G401 (cell line): ENCODE data around the gene USP43. TPM values are rescaled to one million over a fixed set of nuclear protein-coding genes. Genes with fewer than 3 reads are reported as not detected.
"Not testable (repeated sequence)": the region's sequence is repeated elsewhere in the genome, so short reads cannot be mapped to it uniquely, and the experiment has no call there.

ENCODE experiments used
- DNase-seq: peaks from one replicate; pipeline ENCODE4 v3.0.0-alpha.2; 2015; ENCODE audit warnings: low spot score
- in situ Hi-C: cut with HindIII; loops from 2 replicates; pipeline ENCODE4 v1.10.0; 2016; ENCODE audit warnings: low sequenced_read_pairs, mixed read lengths
- total RNA-seq: library from RNA; depleted of rRNA; stranded (reverse); fragments of >200 nt; shearing (Covaris generic); gene quantifications from 2 replicates; pipeline ENCODE4 v1.2.3, GENCODE V29; 2014; rRNA removed

USP43 gene, protein sequence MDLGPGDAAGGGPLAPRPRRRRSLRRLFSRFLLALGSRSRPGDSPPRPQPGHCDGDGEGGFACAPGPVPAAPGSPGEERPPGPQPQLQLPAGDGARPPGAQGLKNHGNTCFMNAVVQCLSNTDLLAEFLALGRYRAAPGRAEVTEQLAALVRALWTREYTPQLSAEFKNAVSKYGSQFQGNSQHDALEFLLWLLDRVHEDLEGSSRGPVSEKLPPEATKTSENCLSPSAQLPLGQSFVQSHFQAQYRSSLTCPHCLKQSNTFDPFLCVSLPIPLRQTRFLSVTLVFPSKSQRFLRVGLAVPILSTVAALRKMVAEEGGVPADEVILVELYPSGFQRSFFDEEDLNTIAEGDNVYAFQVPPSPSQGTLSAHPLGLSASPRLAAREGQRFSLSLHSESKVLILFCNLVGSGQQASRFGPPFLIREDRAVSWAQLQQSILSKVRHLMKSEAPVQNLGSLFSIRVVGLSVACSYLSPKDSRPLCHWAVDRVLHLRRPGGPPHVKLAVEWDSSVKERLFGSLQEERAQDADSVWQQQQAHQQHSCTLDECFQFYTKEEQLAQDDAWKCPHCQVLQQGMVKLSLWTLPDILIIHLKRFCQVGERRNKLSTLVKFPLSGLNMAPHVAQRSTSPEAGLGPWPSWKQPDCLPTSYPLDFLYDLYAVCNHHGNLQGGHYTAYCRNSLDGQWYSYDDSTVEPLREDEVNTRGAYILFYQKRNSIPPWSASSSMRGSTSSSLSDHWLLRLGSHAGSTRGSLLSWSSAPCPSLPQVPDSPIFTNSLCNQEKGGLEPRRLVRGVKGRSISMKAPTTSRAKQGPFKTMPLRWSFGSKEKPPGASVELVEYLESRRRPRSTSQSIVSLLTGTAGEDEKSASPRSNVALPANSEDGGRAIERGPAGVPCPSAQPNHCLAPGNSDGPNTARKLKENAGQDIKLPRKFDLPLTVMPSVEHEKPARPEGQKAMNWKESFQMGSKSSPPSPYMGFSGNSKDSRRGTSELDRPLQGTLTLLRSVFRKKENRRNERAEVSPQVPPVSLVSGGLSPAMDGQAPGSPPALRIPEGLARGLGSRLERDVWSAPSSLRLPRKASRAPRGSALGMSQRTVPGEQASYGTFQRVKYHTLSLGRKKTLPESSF
- total RNA-seq = 2.8 and 3.0 TPM in 2 replicates

DNA sequence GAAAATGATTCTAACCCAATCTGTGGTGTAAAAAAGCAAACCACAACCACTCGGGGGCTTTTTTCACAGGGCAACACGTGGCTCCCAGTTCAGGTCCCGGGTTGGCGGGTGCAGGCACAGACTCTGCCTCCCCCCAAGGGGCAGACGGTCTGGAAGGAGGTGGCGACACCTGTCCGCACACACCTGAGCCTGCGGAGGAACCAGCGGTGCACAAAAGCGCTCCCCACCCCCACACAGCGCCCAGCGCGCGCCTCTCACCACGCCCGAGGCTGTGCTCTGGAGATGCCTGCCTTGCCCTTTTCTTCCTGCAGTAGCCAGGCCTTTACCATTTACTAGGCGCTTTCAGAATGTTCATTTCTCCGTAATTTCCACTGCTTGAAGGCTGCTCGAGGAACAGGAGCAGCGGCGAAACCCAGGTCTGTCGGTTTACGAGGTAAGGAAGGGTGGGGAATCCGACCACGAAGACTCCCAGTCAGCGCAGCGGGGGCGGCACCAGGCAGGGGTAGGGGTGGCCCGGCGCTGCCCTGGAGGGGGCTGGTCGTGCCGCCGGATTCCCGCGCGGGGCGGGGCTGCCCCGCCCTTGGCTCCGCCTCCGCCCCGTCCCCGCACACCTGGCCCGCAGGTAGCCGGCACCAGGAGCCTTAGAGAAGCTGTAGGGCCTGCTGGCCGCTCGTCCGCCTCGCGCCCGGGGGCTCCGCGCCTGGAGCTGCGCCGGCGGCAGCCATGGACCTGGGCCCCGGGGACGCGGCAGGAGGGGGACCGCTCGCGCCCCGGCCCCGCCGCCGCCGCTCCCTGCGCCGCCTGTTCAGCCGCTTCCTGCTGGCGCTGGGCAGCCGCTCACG is at the start of gene USP43:
Gene USP43 (plus strand): TSS at position 608 of the 842 bp plus-strand sequence. CDS start 116 bp downstream, at position 724.
- peak; percentile 13 for DNase-seq
- in situ Hi-C loops = no loop called here

DNA sequence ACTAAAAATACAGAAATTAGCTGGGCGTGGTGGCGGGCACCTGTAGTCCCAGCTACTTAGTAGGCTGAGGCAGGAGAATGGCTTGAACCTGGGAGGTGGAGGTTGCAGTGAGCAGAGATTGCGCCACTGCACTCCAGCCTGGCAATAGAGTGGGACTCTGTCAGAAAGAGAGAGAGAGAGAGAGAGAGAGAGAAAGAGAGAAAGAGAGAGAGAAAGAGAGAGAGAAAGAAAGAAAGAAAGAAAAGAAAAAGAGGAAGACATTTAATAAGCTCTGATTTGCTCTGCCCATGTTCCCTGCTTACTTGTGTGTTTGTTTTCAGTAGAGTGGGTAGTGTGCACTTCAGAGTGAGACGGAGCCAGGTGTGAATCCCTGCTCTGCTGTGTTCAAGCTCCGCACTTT is 47.7 kb upstream of the USP43 start:
- in situ Hi-C loops, DNase-seq: not testable (repeated sequence)

DNA sequence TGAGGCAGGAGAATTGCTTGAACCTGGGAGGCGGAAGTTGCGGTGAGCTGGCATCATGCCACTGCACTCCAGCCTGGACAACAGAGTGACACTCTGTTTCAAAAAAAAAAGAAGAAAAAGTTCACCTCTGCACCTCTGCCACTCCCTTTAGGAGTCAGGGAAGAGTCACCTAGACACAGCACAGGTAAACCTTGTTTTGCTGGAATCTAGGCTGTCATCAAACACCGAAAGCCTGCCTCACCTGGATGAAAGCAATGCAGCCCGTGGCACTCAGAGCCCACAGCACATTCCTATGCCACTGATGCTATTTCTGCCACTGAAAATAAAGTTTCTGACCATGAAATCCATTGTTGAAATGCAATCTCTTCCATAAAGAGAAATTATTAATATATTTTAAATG is 46.7 kb upstream of the USP43 start:
- in situ Hi-C loops = no loop called here

DNA sequence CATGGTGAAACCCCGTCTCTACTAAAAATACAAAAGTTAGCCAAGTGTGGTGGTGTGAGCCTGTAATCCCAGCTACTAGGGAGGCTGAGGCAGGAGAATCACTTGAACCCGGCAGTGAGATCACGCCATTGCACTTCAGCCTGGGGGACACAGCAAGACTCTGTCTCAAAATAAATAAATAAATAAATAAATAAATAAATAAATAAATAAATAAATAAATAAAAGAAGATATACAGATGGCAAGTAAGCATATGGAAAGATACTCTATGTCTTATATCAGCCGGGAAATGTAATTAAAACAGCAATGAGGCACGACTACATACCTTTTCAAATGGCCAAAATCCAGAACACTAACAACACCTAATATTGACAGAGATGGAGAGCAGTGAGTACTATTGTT is 40.7 kb upstream of the USP43 start:
- in situ Hi-C loops, DNase-seq: not testable (repeated sequence)

More for the DNA sequence above, 46.7 kb upstream of the USP43 start:
- no peak for DNase-seq

DNA sequence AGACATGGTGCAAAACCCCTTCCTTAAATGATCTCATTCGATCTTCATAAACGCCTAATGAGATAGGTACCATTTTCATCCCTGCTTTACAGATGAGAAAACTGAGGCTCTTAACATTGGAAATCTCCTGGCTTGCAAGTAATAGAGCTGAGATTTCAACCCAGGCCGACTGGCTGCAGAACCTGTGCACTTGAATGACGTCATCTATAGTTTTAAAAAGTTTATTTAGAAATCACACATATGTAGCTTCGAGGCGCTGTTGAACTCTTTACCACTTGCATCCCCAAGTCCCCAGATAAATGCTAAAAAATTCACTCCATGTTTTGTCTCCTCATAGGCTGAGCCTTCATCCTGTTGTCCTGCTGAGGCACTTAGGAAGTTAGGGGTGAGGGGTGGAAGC is 38.9 kb upstream of the USP43 start:
- no peak for DNase-seq
- in situ Hi-C loops = no loop called here

DNA sequence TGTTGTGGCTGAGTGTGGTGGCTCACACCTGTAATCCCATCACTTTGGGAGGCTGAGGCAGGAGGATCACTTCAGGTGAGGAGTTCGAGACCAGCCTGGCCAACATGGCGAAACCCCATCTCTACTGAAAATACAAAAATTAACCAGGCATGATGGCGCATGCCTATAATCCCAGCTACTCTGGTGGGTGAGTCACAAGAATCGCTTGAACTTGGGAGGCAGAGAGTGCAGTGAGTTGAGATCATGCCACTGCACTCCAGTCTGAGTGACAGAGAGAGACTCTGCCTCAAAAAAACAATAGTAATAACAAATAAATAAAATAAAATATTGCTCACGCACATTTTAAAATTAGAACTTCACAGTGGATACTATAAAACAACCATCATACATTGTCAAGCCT is 38.3 kb upstream of the USP43 start:
- in situ Hi-C loops, DNase-seq: not testable (repeated sequence)

DNA sequence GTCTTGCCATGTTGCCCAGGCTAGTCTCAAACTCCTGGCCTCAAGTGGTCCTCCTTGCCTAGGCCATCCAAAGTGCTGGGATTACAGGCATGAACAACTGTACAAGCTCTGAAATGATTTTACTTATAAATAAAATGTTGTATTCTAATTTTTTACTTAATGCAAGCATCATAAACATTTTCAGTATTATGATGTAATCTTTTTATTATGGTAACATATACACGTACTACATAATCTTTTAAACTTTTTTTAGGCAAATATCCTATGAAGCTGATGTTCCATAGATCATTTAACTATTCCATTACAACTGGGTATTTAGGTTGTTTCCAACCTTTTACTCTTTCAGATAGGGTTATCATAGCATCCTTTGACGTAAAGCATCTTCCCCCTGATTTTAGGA is 33.8 kb upstream of the USP43 start:
- in situ Hi-C loops = no loop called here
- no peak for DNase-seq

DNA sequence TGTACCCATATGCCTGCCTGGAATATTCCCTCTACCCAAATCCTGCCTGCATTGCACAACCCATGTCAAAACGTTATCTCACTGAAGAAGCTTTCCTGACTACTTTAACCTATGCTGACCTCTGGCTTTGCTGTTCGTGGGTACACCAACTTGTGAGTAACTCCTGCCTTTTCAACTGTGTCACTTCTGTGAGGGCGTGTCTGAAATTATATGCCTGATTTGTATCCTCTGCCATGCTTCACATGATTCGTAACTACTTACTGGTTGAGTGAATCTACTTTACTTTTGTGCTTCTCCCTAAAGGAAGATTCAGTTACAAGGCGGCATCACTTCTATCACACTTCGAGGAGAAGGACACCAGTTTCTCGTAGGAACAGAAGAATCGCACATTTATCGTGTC is 33.3 kb upstream of the USP43 start:
- DNase-seq = no peak
- in situ Hi-C loops = no loop called here

DNA sequence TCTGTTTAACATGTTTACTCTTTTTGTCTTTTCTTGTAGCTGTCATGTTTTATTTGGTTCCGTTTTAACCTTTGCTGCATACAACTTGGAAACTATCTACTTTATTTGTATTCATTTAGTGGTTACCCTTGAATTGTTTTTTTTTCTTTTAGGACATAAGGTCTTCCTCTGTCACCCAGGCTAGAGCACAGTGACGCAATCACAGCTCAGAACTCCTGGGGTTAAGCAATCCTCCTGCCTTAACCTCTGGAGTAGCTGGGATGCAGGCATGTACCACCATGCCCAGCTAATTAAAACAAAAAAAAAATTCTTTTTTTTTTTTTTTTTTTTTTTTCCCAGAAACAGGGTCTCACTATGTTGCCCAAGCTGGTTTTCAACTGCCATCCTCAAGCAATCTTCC is 29.8 kb upstream of the USP43 start:
- DNase-seq = no peak
- in situ Hi-C loops = no loop called here

DNA sequence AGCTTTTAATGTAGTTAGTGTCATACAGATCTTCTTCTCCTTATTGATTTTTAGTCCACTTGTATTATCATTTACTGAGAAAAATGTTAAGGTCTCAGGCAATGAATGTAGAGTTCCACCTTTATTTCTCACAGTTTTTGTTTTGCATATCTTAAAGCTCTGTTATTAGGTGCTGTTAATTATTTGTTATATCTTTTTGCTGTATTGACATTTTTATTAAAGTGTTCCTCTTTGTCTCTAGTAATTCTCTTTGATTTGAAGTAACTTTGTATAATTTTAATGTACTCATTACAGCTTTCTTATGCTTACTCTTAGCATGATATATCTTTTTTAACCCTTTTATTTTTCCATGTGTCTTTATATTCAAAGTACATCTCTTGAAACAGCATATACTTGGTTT is 22.4 kb upstream of the USP43 start:
- DNase-seq = no peak
- in situ Hi-C loops = no loop called here

DNA sequence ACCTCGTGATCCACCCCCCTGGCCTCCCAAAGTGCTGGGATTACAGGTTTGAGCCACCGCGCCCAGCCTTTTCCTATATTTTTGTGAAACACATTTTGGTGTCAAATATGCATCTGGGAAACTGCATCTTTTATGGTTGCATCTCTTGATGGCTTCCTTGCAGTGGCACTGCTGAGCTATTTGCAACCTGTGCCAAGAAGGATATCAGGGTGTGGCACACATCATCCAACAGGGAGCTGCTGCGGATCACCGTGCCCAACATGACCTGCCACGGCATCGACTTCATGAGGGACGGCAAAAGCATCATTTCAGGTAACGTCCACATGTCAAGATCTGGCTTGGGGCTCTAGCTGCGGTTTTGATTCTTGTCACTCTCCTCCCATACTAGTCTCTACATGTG is 16.8 kb upstream of the USP43 start:
- in situ Hi-C loops = no loop called here
- DNase-seq = no peak

DNA sequence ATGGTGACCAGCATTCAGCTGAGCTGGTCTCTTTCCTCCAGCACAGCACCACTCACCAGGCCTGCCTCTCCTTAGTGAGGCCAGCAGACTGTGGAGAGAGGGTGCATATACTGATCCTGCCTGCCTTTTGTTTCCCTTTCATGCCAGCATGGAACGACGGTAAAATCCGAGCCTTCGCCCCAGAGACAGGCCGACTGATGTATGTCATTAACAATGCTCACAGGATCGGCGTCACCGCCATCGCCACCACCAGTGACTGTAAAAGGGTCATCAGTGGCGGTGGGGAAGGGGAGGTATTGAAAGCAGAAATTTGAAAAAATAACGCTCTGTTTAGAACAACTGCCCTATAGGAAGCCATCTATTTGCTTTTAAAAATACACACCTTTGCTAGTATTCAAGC is 12.6 kb upstream of the USP43 start:
- in situ Hi-C loops = no loop called here
- DNase-seq = no peak

DNA sequence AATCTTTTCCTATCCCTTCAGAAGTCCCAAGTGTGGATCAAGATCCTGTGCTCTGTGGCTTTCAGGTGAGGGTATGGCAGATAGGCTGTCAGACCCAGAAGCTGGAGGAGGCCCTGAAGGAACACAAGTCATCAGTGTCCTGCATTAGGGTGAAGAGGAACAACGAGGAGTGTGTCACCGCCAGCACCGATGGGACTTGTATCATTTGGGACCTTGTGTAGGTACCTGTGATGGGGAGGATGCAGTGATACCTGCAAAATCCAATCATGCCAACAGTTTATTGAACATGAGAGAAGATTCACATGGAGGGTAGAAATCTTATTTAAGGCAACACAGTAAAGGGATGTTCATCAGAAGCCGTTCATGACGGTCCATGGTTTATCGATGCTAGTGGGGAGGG is 10.0 kb upstream of the USP43 start:
- in situ Hi-C loops = no loop called here
- no peak for DNase-seq

DNA sequence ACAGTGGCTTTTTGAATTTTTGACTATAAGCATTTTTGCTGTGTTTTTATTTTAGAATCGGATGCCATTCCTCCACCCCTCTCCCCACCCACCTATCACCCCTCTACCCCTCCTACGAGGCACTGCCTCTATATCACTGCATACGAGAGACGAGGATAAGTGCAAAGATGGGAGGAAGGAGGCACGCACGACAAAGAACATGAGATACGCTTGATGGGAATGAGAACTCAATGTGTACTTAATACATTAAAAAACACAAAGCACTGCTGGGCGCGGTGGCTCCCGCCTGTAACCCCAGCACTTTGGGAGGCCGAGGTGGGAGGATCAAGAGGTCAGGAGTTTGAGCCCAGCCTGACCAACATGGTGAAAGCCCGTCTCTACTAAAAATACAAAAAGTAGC is 8.8 kb upstream of the USP43 start:
- in situ Hi-C loops = no loop called here
- DNase-seq = no peak

DNA sequence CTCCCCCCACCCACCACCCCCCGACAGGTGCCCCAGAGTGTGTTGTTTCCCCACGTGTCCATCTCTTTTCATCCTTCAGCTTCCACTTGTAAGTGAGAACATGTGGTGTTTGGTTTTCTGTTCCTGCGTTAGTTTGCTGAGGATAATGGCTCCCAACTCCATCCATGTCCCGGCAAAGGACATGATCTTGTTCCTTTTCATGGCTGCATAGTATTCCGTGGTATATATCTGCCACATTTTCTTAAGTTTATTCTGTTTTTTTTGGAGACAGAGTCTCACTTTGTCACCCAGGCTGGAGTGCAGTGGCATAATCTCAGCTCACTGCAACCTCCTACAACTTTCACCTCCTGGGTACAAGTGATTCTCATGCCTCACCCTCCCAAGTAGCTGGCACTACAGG is 4.9 kb upstream of the USP43 start:
- in situ Hi-C loops, DNase-seq: not testable (repeated sequence)

DNA sequence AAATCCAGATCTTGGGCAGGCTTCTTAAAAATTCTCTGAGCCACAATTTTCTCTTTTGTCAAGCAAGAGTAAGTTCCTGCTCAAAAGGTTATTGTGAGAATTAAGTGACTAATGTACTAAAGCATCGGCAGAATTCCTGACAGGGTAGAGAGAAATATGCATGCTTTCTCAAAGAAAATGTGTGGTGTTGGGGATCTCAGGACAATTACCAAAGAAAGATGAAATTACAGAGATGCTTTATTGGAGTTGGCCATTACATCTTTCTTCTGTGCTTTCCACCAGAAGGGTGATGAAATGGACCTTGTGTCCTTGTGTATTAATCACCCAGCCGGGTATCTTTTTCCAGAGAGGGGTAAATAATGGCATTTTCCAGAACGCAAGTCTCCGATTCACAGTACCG is 1.7 kb upstream of the USP43 start:
- no peak for DNase-seq
- in situ Hi-C loops = no loop called here

DNA sequence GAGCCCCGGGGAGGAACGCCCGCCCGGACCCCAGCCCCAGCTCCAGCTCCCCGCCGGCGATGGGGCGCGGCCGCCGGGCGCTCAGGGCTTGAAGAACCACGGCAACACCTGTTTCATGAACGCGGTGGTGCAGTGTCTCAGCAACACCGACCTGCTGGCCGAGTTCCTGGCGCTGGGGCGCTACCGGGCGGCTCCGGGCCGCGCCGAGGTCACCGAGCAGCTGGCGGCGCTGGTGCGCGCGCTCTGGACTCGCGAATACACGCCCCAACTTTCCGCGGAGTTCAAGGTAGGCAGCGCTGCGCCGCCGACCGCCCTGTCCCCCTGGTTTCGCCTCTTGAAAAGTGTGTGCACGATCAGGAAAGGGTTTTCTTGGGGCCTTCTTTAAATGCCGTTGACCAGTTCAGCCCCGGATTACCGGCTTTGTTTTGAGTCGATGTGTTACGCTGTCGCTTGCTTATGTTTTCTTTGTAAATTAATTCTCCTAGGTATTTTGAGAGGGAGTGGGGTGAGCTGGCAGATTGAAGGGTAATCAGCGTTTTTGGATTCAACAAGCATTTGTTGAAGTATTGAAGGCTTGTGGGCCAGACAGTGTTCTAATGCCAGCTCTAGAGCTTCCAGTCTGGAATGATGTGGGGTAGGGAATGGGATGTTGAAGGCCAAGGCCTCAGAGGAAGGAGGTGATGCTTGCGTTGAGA is 681 bp downstream of the USP43 start:
- in situ Hi-C loops = no loop called here
- peak; percentile 6 for DNase-seq

DNA sequence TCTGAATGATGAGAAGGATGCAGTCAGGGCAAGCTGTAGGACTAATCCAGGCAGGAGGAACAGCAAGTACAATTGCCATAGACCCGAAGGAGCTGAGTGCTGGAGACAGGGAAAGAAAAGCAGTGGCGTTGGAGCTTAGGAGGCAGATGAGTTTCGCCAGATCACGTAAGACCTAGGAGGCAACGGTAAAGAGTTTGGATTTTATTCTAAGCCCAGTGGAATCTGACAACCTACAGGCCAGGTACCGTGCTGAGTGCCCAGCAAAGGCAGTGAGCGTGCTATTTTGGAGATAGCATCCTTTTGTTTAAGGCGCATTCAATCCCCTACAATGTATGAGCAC is 1.2 kb downstream of the USP43 start:
- DNase-seq = peak; percentile 17

DNA sequence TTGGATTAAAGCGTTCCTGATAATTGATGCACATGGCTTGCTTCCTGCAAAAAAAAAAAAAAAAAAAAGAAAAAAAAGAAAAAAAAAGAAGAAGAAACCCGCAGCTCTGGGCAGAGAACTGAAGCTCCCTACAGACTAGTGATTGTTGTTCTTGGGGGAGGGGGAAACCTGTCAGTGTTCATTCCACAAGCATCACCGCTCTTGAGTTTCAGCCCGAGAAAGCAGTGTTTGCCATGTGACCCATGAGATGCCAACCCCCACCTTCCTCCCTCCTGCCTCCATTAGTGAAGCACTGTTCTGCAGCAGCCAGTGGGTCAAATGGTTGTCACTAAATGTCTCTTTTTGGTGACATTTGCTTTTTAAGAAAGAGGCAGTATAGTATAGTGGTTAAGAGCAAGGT is 1.7 kb downstream of the USP43 start:
- in situ Hi-C loops = no loop called here
- peak; percentile 23 for DNase-seq

More for the DNA sequence above, 1.2 kb downstream of the USP43 start:
- in situ Hi-C loops = no loop called here
